HG02610 (cell line): ENCODE data around the gene TMPRSS9.
"Not testable (repeated sequence)": the region's sequence is repeated elsewhere in the genome, so short reads cannot be mapped to it uniquely, and the experiment has no call there.

Source experiments
- ATAC-seq: cut with Tn5 transposase; IDR thresholded peaks from one replicate; pipeline ENCODE4 v1.9.1; 2021; ENCODE audit warnings: mild to moderate bottlenecking, moderate library complexity; ENCODE audit not compliant: unreplicated experiment

The TMPRSS9 gene

DNA sequence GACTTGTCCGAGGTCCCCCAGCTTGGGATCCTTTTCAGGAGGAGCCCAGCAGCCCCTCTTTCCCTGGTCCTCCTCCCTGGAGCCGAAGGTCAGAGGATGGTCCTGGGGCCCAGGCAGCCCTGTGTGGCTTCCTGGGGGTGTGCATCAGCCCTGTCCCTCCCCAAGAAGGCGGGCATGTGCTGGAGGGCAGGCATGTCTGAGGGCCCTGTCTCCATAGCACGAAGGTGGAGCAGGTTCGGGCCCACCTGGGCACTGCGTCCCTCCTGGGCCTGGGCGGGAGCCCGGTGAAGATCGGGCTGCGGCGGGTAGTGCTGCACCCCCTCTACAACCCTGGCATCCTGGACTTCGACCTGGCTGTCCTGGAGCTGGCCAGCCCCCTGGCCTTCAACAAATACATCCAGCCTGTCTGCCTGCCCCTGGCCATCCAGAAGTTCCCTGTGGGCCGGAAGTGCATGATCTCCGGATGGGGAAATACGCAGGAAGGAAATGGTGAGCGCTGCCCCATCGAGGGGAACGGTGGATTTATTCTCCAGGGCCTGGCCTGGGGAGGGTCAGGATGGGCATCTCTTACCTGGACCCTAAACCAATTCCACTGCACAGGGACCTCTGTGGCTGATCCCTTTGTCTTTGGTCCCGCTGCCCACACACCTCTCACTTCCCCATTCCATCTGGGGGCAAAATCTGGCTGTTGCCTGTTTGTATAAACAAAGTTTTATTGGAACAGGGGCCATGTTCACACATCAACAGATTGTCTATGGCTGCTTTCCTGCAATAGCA lies 56.4 kb downstream of the TMPRSS9 start:
- ATAC-seq: no peak

DNA sequence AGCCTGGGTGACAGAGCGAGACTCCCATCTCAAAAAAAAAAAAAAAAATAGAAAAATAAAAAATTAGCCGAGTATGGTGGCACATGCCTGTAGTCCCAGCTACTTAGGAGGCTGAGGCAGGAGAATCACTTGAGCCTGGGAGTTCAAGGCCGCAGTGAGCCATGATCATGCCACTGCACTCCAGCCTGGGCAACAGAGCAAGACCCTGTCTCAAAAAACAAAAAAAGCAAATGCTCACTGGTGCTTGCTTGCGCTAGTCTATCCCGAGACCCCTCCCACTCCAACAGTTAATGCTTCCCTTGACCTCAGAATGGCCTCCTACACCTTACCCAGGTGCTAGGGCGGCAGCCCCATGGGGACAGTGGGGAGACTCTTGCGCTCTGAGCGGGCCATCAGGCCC lies 57.4 kb downstream of the TMPRSS9 start:
- ATAC-seq: not testable (repeated sequence)

DNA sequence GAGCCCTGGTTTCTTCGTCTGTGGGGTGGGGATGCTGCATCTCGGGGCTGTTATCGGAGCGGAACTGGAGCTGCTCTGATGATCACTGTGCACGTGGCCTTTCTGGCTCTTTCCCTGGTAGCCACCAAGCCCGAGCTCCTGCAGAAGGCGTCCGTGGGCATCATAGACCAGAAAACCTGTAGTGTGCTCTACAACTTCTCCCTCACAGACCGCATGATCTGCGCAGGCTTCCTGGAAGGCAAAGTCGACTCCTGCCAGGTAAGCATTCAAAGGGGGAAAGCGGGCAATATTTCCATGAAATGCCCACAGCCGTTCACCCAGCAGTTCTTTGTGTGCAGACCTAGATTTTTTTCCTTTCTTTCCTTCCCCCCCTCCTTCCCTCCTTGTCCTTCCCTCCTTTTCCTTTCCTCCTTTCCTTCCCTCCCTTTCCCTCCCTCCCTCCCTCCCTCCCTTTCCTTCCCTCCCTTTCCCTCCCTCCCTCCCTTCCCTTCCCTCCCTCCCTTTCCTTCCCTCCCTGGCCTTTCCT lies 57.9 kb downstream of the TMPRSS9 start:
- no peak for ATAC-seq

DNA sequence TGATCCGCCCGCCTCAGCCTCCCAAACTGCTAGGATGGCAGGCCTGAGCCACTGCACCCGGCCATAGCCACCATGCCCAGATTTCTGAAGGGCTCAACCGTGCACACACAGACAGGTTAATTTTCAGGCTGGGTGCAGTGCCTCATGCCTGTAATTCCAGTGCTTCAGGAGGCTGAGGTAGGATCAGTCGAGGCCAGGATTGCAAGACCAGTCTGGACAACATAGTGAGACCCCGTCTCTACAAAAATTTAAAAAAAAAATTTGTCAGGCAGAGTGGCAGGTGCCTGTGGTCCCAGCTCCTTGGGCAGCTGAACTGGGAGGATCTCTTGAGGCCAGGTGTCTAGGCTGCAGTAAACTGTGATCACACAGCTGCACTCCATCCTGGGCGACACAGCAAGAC lies 59.7 kb downstream of the TMPRSS9 start:
- no peak for ATAC-seq

DNA sequence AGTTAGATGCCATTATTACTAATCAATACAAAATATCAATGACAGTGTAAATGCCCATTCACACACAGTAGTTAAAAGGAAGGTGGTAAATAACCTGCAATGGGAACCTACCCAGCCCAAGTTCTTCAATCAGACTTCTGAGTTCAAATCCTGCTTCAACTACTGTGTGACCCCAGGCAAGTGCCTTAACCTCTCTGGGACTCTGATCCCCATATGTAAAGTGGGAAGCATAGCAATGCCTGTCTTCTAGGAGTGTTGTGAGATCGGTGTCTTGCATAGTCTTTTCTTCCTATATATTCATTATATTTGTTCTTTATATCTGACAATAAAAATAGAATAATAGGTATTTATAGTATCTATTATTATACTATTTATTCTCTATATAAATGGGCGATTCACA lies 60.4 kb downstream of the TMPRSS9 start:
- ATAC-seq: no peak

DNA sequence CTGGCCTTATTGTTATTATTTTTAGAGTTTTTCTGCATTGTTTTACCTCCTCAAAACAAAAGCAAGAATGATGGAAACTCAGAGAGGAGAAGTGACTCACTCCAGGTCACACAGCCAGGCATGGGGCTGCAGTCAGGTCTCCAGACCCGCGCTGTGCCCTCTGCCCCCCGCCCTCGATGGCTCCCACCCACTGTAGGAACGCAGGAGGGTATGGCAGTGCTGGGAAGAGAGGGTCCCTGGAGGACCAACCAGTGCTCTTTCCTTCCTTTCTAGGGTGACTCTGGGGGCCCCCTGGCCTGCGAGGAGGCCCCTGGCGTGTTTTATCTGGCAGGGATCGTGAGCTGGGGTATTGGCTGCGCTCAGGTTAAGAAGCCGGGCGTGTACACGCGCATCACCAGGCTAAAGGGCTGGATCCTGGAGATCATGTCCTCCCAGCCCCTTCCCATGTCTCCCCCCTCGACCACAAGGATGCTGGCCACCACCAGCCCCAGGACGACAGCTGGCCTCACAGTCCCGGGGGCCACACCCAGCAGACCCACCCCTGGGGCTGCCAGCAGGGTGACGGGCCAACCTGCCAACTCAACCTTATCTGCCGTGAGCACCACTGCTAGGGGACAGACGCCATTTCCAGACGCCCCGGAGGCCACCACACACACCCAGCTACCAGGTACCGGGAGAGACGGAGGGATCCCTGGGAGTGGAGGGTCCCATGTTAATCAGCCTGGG lies 61.7 kb downstream of the TMPRSS9 start:
- no peak for ATAC-seq

DNA sequence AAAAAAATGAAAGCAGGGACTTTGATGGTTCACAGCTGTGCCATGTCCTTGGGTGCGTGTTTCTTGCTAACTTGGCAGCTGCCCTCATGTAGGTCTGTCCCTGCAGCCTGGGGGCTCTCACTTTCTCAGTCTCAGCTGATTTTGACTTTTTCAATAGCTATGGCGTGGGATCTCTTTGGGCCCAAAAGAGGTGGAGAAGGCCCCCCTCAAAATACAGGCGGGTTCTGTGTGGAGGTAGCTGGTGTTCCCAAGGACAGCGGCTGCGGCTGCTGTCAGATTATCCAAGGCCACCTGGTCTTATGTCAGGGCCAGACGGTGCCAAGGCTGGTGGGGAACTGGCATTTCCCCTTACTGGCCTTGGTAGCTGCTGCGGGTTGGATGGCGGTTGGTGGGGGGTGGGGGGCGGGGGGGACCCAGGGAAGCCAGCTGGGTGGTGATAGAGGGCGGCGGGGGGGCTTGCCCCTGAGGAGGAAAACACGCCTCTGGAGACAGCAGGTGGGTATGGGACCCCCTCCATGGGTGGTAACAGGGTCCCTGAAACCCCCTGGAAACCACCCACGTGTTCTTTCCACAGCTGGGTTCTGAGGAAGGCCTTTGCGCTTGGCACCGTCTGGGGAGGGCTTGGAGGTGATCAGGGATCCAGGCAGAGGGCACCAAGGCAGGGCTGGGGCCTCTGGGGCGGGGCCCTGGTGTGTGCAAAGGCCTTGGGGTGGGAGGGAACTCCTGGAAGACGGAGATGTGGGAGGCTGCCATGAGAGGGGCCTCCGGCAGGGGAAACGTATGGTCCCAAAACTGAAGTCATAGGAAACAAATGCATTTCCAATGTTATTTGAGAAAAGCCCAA lies 63.2 kb downstream of the TMPRSS9 start:
- no peak for ATAC-seq

DNA sequence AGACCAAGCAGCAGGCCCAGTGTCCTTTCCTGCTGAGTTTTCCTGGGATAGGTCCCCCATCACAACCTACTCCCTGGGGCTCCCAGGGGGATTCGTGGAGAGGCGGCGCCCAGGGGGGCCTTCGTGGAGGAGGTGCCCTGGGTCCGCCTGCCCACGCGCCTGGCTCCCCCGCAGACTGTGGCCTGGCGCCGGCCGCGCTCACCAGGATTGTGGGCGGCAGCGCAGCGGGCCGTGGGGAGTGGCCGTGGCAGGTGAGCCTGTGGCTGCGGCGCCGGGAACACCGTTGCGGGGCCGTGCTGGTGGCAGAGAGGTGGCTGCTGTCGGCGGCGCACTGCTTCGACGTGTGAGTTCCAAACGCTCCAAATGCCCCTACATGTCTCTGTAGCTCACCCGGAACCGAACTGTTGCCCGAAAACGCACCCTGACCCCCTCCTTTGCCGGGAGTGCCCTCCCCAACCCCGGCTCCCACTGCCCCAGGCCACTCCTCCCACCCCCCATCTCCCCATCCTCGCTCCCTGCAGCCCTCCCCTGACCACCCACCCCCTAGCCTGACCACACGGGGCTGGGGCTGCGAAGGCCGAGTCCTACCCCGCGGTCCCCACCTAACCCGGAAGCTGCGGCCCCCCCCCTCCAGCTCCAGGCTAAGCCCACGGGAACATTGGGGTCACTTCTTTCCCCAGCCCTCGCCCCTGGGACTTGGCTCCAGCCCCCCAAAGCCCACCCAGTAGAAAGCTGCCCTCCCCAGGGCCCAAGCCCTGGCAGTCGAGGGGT lies 64.0 kb downstream of the TMPRSS9 start:
- no peak for ATAC-seq

DNA sequence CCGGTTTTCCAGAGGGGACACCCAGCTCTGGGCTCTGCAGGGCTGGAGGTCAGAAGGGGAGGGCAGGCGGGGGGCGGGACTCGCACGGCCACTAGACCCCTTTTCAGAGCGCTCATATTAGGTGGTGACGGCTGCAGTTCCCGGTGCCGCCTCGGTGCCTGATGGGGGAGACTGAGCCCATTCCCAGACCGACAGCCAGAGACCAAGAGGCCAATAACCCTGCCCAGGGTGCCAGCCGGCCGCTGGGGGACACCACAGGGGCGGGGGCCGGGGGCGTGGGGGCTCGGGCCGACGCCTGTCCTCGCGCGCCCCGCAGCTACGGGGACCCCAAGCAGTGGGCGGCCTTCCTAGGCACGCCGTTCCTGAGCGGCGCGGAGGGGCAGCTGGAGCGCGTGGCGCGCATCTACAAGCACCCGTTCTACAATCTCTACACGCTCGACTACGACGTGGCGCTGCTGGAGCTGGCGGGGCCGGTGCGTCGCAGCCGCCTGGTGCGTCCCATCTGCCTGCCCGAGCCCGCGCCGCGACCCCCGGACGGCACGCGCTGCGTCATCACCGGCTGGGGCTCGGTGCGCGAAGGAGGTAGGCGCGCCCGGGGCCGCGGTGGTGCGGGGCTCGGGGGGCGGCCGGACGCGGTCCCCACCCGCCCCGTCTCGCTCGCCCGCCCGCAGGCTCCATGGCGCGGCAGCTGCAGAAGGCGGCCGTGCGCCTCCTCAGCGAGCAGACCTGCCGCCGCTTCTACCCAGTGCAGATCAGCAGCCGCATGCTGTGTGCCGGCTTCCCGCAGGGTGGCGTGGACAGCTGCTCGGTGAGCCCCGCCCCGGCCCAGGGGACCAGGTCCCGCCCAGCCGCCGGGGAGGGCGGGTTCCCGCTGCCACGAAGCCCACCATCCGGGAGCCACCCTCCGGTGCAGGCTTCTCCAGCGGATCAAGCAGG lies 64.9 kb downstream of the TMPRSS9 start:
- ATAC-seq: no peak

DNA sequence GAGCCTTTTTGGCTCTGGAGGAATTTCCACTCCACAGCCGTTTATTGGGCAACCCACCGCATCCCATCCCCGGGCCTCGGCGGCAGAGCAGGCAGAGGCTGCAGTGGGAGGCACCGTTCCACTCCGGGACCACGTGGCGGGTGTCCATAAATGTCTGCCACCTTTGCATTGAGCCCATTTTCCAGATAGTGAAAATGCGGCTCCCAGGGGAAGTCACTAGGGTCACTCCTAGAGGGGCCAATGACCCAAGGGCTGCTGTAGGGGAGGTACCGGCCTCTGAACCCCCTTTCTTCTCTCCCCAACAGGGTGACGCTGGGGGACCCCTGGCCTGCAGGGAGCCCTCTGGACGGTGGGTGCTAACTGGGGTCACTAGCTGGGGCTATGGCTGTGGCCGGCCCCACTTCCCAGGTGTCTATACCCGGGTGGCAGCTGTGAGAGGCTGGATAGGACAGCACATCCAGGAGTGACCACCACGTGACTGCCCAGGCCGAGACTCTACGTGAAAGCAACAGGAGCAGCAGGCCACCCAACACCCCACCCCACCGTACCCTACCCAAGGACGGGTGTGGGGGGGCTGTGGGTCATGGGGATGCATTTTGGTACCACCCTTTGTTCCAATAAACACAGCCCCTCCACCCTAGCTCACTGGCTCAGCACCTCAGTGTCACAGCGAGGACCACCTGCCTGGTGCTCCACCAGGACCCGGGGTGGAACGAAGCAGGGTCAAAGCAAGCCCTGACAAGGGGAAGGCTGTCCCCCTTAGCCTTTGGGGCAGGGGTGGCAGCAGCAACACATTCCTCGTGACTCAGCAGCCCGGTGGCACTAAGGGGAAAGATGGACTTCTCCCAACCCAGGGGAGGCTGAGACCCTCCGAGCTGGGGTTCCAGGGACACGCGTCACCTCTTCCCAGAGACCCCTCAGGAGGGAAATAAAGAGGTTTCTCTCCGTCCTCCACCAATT lies 65.8 kb downstream of the TMPRSS9 start:
- ATAC-seq: no peak

DNA sequence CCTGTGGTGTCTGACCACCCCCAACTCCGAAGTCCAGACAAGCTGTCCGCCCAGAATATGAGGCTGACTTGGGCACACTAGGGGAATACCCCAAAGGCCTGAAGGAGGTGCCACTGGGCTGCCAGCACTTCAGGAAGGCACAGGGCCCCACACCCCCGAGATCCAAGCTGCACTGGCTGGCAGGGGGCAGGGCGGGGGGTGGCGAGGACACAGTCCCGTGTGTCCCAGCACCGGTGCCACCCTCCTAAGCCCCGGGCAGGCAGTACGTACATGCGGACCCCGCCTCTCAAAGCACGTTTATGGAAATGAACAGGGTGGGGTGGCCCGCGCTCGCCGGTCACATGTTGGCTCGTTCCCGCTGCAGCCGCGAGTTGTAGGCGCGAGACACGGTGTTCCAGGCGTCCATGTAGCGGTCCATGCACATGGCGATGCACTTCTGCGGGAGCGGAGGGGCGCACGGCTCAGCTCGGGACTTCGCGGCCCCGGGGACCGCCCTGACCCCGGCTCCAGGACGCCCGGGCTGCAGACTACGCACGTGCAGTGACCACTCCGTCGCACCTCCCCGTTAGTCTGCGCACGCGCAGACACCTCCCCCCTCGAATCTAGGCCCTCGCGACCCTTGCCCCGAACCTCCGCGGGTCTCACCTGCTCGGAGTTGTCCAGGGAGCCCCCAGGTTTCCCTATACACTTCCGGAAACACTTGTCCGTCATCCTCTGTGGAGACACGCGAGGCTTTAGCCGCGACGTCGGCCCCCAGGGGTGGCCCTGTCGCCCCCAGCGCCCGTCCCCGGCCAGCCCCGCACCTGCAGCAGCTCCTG lies 66.8 kb downstream of the TMPRSS9 start:
- peak; percentile 10 for ATAC-seq

DNA sequence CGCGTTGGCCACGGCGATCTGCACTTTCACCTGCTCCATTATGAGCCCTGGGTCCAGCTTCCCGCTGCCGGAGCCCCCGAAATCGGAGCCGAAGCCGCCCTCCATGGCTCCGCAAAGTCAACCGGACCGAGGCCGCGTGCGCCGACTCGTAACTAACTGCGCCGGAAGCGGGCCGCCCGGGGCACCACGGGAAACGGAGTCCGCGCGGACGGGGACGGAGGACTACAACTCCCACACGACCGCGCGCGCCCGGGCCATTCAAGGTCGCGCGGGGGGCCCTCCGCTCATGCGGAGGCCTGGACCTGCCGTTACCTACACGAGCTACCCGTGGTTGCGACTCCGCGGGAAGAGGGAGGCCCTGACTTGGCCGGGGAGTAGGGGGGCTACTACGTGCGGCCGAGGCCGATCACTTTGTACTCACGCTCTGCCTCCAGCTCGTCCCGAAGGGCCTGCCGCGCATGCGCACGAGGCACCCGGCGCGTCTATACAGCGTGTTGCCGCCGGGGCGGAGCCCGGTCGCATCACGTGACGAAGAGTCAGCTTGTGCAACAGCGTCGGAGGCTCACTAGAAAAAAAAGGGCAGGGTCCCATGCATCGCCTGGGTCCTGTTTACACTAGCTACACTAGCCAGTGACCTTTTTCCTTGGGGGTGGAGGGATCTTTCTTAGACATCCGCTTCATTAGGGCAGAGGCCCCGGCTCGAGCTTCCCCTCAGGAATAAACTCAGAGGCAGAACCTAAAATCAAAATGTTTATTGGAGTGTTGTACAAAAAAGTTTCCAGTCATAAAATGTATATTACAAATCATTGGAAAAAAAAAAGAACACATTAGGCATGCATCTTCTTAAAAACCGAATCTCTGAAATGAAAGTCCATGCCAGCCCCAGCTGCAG lies 67.6 kb downstream of the TMPRSS9 start, which contains the start of gene TIMM13:
TSS of gene TIMM13 (minus strand) at position 158 of the 892 bp plus-strand sequence. CDS start at position 105, 53 bp downstream.
- ATAC-seq: peak; percentile 71

DNA sequence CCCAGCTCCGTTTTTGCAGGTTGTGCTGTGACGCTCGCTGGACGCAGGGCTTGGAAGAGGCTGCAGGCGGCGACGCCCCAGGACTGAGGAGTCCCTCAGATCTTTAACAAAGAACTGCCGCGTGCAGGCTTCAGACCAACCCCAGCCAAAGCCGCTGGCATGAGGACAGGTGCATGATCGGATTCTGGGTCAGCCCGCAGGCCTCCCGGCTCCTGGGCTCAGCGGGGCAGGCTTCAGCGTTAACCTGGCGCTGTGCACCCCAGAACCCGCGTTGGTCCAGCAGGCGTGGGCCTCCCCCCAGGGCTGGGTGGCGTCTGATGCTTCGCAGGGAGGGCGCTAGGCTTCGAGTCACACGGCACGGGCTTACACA lies 68.2 kb downstream of the TMPRSS9 start:
- ATAC-seq: no peak

DNA sequence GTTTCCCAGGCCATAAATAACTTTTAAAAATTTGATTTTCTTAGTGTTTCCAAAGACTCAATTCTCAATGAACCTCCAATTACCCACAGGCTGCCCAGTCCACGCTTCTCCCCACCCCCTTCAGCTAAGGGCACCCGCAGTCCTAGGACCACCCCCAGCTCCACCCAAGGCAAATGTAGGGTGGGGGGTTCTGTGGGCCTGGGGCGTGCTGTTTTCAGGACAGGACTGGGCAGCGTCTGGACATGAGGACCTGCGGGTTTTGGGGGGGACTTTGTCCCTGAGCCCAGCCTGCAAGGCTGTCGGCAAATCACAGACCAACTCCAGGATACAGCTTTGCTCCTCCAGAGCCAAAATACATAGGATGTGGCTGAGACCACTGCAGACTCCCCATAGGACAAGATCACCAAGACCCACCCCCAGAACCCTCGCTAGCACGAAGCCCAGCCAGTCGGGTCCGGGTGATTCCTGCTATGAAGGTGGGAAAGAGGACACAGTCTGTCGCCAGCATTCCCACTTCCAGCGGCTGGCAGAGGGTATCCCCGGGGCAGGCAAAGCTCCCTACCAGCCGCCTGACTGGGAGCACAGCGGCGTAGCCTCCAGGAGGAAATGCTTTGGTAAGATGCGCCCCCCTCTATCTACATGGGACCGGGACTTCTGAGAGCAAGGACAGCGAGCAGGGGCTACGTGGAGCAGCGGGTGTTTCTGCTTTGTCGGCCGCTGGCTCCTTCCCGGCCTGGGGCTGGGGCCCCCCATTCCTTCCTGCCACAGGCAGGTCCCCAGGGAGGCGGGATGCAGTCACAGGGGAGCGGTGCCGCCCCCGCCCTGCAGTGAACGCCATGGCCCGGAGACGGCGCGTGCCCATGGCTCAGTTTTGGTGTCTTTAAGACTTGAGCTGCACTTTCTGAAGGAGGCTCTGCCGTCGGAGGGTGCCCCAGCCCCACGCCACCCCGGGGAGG lies 69.0 kb downstream of the TMPRSS9 start:
- ATAC-seq: no peak

DNA sequence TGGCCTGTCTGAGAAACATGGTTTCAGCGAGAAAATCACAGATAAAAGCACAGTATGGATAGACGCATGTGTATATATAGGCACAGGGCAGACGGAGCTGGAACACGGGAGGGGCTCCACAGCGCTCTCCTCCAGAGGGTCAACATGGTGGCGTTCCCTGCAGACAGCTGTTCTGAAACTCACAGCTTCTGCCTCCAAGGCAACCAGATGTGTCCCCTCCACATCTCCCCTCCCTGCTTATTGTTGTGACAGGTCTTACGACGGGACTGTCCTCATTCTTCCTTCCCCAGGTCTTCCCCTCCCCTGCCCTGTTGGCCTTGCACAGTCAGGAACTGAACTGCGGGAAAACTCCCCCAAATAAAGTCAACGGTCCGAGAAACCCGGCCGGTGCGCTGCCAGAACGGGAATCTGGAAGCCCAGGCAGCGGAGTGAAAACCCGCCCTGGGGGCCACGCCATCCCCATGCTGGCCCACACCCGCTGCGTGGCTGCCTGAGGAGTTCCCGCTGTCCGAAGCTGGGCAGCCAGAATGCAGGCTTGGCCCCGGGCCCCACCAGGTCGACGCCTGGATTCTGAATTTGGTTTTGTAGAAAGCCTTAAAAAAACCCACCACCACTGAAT lies 70.0 kb downstream of the TMPRSS9 start:
- ATAC-seq: no peak
